Ishikawa (cell line): Measurements from ENCODE around the gene REC8.

Experiments
- CEBPB ChIP-seq: IDR thresholded peaks from 2 replicates; pipeline ENCODE4 v1.6.1; 2012
- CREB1 ChIP-seq: IDR thresholded peaks from 2 replicates; pipeline ENCODE4 v1.6.1; 2012; ENCODE audit warnings: low read depth
- EGR1 ChIP-seq: IDR thresholded peaks from 2 replicates; pipeline ENCODE4 v1.6.1; 2012
- EP300 ChIP-seq: IDR thresholded peaks from 2 replicates; pipeline ENCODE4 v1.6.1; 2012; ENCODE audit warnings: borderline replicate concordance
- FOXM1 ChIP-seq: IDR thresholded peaks from 2 replicates; pipeline ENCODE4 v1.6.1; 2012; ENCODE audit warnings: low read depth, borderline replicate concordance
- MAX ChIP-seq: IDR thresholded peaks from 2 replicates; pipeline ENCODE4 v1.6.1; 2012
- NFIC ChIP-seq: IDR thresholded peaks from 2 replicates; pipeline ENCODE4 v1.6.1; 2012
- RAD21 ChIP-seq: IDR thresholded peaks from 2 replicates; pipeline ENCODE4 v1.6.1; 2012; ENCODE audit warnings: low read depth
- TAF1 ChIP-seq: IDR thresholded peaks from 2 replicates; pipeline ENCODE4 v1.6.1; 2012; ENCODE audit warnings: low read depth, mild to moderate bottlenecking
- TCF12 ChIP-seq: IDR thresholded peaks from 2 replicates; pipeline ENCODE4 v1.6.1; 2012; ENCODE audit warnings: low read depth
- TEAD4 ChIP-seq: IDR thresholded peaks from 2 replicates; pipeline ENCODE4 v1.6.1; 2012
- USF1 ChIP-seq: IDR thresholded peaks from 2 replicates; pipeline ENCODE4 v1.6.1; 2012
- YY1 ChIP-seq: IDR thresholded peaks from 2 replicates; pipeline ENCODE4 v1.6.1; 2012; ENCODE audit warnings: low read depth
- ZBTB7A ChIP-seq: IDR thresholded peaks from 2 replicates; pipeline ENCODE4 v1.6.1; 2012; ENCODE audit warnings: low read depth
- TF ChIP-seq, protein P1 (sequence below): IDR thresholded peaks from 2 replicates; pipeline ENCODE4 v1.6.1; 2012; ENCODE audit warnings: low read depth, mild to moderate bottlenecking

Gene REC8

GRCh38 chr14:24194186-24194872 is 22.4 kb downstream of the REC8 start:
- TF ChIP-seq ZBTB7A (no peak), CREB1 (no peak), NFIC (no peak), EGR1 (no peak), RAD21 (no peak), TEAD4 (no peak), USF1 (no peak), CEBPB (no peak), MAX (no peak), TAF1 (no peak), EP300 (no peak), YY1 (no peak), FOXM1 (no peak), TCF12 (no peak)
- TF ChIP-seq, protein P1, sequence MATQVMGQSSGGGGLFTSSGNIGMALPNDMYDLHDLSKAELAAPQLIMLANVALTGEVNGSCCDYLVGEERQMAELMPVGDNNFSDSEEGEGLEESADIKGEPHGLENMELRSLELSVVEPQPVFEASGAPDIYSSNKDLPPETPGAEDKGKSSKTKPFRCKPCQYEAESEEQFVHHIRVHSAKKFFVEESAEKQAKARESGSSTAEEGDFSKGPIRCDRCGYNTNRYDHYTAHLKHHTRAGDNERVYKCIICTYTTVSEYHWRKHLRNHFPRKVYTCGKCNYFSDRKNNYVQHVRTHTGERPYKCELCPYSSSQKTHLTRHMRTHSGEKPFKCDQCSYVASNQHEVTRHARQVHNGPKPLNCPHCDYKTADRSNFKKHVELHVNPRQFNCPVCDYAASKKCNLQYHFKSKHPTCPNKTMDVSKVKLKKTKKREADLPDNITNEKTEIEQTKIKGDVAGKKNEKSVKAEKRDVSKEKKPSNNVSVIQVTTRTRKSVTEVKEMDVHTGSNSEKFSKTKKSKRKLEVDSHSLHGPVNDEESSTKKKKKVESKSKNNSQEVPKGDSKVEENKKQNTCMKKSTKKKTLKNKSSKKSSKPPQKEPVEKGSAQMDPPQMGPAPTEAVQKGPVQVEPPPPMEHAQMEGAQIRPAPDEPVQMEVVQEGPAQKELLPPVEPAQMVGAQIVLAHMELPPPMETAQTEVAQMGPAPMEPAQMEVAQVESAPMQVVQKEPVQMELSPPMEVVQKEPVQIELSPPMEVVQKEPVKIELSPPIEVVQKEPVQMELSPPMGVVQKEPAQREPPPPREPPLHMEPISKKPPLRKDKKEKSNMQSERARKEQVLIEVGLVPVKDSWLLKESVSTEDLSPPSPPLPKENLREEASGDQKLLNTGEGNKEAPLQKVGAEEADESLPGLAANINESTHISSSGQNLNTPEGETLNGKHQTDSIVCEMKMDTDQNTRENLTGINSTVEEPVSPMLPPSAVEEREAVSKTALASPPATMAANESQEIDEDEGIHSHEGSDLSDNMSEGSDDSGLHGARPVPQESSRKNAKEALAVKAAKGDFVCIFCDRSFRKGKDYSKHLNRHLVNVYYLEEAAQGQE, result no peak

- TF ChIP-seq EP300 (no peak), YY1 (no peak), RAD21 (no peak), USF1 (no peak), TAF1 (no peak), EGR1 (no peak), CEBPB (no peak), TEAD4 (no peak)
Measured at GRCh38 chr14:24194873-24195185, 22.9 kb downstream of the REC8 start.

- TF ChIP-seq USF1, result no peak
- no peak for TF ChIP-seq RAD21
- TF ChIP-seq TEAD4, result peak; percentile 51
- peak; percentile 66; the same call in 1 of the 2 replicates for TF ChIP-seq TAF1
- peak; percentile 37; the same call in 1 of the 2 replicates for TF ChIP-seq ZBTB7A
- TF ChIP-seq CREB1, result peak; percentile 77
- TF ChIP-seq NFIC, result no peak; the same call in 1 of the 2 replicates
- peak; percentile 99 for TF ChIP-seq MAX
- peak; percentile 66; the same call in 1 of the 2 replicates for TF ChIP-seq YY1
- TF ChIP-seq TCF12, result no peak
- TF ChIP-seq, protein P1, result no peak
- TF ChIP-seq FOXM1, result 0 out of 2 replicates have a peak, but pooled peaks have one; percentile 27
- TF ChIP-seq EGR1, result no peak; the same call in 1 of the 2 replicates
- no peak; the same call in 1 of the 2 replicates for TF ChIP-seq EP300
- no peak for TF ChIP-seq CEBPB
Measured at GRCh38 chr14:24195186-24196070, 23.5 kb downstream of the REC8 start, which contains the start of gene TM9SF1. TM9SF1 (minus strand) TSS chr14:24195441; CDS start chr14:24195019, 422 bp downstream.

DNA sequence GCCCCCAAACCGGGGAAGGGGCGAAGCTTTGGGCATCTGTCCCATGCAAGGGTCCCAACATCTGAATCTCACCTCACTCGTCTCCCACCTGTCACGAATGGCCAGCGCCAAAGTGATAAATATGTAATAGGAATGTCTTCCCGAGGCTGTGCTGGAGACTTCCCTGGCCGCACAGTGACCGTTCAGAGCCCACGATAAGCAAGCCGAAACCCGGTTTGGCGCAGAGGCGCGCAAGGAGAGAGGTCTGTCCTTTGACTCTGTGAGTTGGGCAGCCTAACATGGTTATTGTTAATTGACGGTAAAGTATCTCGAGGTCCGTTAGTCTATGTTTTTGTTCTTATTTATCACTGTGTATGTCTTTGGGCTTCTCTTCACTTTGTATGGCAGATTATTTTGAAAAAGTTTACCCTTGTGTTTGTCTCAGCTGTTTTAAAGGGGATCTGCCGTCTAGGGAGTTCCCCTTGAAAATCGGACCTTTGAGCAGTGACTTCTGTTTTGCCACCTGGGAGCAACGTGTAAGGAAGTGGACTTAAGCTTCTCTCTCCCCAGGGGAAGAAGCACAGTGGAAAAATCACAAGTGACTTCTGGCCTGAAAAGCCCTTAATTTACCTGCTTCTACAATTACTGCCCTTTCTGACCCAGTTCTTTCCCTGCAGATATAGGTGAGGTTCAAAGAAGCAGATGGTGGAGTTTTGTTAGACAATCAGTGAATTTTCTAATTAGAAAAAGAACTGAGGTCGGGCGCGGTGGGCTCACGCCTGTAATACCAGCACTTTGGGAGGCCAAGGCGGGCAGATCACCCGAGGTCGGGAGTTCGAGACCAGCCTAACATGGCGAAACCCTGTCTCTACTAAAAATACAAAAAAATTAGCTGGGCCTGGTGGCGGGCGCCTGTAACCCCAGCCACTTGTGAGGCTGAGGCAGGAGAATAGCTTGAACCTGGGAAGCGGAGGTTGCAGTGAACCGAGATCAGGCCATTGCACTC is 24.5 kb downstream of the REC8 start:
- TF ChIP-seq CREB1, result no peak
- TF ChIP-seq CEBPB, result no peak
- TF ChIP-seq YY1, result no peak
- TF ChIP-seq TEAD4, result no peak
- no peak for TF ChIP-seq EP300
